NCI-H1694 treated with DMSO at 0.1 percent for 48 hours (cell line): ENCODE results near the gene THRB.

Experiments used
- DNase-seq: peaks from one replicate; lab custom pipeline; 2025; lab: John Stamatoyannopoulos, UW

The THRB gene

DNA sequence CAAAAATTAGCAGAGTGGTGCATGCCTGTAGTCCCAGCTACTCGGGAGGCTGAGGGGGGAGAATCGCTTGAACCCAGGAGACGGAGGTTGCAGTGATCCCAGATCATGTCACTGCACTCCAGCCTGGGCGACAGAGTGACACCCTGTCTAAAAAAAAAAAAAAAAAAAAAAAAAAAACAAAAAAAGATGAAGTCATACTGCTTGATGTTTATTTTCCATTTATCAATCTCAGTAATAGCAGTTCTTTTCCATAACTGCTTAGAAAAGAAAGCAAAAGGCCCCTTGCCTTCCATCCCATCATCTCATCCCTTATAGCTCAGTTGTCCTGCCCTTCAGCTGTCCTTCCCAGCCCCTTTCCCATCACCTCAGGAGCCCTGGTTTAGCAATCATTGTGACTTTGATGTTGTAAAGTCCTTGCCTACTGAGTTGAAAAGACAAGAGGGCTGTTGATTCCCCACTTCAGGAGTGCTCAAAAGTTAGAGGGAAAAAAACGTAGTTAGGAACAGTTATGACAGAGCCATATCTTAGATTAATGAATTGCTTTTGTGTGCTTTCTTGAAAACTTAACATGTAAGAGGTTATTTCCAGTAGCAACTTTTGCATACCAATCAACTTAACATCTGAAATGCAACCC is 18.0 kb upstream of the THRB start:
- DNase-seq, result no peak

- DNase-seq, result no peak
These were observed 15.5 kb upstream of the THRB start for GRCh38 chr3:24510030-24510648.

DNA sequence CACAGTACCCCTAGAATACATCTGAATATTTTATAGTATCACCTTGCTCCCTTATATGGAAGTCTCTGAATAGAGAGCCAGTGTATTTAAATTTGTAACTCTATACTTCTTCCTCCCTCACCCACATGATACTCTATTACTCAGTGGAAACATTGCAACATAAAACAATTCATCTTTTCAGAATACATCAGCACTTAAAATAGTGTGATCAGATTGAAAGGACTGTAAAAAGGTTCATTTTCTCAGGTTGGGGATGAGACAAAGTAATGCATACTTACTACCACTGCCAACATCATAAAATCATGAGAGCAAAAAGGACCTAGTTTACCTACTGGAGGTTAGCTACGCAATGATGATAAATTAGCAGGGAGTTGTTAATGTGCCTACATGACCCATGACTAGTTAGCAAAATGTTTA is 13.8 kb upstream of the THRB start:
- no peak for DNase-seq

DNA sequence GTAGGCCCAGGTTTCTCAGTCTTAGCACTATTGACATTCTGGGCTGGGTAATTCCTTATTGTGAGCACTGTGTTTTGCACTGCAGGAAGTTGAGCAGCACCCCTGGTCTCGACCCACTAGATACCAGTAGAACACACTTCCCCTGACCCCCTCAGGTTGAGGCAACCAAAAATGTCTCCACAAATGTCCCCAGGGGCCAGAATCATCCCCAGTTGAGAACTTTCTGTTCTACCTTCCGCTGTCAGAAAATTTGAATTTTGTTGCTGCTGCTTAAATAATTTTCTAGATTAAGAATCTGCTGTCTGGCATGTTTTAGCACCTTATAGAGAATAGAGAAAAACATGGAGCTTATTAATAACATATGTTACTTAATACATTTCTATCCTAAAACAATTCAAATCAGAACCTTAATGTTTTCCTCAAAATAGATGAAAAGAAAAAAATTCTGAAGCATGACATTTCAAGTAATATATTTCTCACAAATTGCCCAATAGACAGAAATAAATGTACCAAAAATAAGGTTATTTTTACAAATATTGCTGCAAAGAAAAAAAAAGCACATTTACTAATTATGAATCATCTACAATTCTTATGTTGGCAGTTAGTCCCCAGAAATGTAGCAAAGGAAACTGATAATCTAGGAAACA is 13.2 kb upstream of the THRB start:
- no peak for DNase-seq

DNA sequence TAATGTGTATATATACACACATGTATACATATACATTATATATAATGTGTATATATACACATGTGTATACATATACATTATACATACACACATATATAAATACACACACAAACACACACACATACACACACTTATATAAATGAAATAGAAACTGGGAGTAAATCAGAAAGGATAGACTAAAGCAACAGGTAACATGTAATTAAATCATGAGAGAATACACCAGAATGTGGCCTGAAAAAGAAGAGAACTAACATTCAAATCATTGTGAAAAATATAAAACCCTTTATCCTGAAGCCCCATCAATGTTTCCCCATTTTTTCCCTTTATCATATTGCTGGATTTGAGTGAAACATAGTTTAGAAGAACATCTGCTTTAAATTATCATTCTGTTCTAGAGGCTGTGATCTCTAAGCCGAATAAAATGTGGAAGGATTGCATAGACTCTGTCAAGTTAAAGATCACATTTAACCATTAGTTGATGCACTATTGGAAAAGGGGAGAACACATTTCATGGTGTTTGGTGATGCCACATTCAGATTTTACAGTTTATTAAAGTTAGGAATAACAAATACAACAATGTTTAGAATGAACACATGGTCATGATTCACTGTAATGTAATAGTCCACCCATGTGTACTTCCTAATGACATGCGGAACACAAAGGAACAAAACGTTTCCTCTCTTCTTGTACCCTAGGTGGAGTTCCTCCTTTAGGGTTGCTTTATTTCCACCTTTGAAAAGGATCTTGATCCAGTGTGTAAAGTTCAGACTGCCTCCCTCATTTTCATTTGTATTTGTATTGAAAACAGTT is 12.5 kb upstream of the THRB start:
- DNase-seq, result no peak

GRCh38 chr3:24505691-24506550 is 11.3 kb upstream of the THRB start:
- DNase-seq, result no peak

DNA sequence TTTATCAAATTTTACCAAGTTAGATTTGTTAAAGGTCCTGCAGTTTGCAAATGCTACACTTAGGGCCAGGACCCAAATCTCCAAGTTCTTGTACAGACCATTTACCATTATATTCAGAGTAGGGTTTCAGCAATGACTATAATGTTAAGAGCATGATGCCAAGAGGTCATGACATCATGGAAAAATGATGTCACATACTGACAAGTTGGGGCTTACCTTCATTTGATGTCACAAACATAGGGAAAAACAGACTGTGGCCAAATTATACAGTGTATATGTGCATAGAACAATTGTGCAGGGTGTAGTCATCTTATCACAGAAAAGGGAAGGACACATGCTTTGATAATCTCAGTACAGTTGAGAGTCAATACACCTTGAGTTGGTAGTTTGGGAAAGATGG is 10.1 kb upstream of the THRB start:
- no peak for DNase-seq

GRCh38 chr3:24503616-24504113 is 9.0 kb upstream of the THRB start:
- no peak for DNase-seq

DNA sequence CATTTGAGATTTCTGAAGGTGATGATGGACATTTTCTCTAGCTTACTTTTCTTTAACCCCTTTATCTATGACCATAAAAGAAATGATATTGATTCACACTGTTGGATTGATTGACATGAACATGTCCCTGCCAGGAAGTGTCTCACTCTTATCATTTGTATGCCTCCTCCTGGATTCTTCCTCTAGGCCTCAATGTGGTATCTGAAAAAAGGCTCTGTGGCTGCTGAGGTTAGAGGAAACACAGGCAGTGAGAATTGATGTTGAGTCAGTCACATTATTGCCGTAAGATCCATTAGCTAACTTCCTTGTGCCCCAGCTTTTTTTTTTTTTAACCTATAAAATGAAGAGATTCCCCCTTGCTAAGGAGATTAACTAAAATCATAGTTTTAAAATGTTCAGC is 8.0 kb upstream of the THRB start:
- DNase-seq, result no peak

DNA sequence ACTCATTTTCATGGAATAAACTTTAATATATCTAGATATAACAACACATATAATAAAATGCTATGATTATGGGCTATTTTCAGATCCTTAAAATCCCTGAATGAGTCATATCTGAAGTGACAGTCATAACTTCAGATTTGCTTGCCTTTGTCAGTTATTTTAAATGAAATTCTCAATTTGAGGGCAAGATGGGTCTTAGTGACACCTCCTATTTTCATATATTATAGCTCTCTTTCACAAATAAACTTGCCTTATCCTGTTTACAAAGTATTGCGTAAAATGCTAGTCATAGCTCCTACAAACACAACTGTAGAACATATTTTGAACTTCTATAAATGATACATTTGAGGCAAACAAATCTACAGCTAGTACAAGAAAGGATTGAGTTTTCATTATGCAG is 6.2 kb upstream of the THRB start:
- DNase-seq, result no peak

DNA sequence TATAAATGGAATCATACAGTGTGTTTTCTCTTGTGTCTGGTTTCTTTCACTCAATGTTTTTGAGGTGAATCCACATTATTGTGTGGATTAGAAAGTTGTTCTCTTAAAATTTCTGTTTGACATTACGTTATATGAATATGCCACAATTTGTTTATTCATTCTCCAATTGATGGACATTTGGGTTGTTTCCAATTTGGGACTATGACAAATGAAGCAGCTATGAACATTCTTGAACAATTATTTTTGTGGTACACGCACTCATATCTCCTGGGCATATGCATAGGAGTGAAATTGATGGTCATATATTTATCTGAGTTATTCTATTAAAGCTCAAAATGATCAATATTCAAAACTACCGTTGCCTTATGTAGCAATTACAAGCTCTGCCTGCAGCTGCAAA is 5.3 kb upstream of the THRB start:
- DNase-seq, result no peak

DNA sequence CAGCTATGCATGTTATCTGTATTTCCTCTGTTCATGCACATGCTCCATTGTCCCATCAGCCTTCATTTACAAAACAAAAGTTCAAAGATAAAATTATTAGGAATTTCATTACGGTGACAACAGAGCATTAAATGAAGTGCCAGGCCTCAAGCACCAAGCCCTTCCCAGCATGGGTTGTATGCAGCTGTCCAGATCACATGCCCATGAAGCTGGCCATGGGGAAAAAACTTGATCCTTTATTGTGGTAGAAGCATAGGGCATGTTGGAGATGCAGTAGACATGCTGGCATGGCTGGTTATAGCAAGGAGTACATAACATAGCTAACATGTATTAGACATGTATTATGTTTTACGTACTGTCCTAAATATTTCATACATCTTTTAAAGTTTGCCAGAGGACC is 4.1 kb upstream of the THRB start:
- DNase-seq, result no peak

DNA sequence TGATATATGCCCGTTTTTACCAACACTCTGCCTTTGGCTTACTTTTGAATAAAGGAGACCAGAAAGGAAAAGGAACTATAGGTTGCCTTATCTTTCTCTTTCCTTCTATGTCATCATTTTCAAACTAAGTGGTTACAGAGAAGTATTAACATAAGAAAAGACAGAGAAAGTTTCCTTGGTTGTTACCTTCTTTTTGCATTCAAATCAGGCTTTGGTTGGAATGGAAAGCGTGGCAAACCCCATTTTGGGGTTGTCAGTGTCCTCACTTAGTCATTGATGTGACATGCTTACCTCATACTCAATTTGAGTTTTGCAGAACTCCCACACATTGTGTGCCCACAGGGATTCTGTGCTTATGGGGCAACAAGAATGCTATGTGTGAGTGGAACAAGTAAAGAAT is 3.7 kb upstream of the THRB start:
- no peak for DNase-seq

GRCh38 chr3:24497942-24498341 is 3.3 kb upstream of the THRB start:
- no peak for DNase-seq

GRCh38 chr3:24496529-24497482 is 2.2 kb upstream of the THRB start:
- DNase-seq, result no peak

GRCh38 chr3:24495326-24495994 is 810 bp upstream of the THRB start:
- no peak for DNase-seq

- DNase-seq, result no peak
These were observed 668 bp downstream of the THRB start for GRCh38 chr3:24493746-24494617.

GRCh38 chr3:24492971-24493551 is 1.6 kb downstream of the THRB start:
- no peak for DNase-seq

GRCh38 chr3:24490151-24490550 is 4.5 kb downstream of the THRB start:
- no peak for DNase-seq
